ENCODE results near the gene ESPN. TPM values are rescaled to one million over a fixed set of nuclear protein-coding genes. Genes with fewer than 3 reads are reported as not detected.
A peak's percentile ranks its signal among the peaks of the same experiment; 100 is the strongest.
"Not testable (repeated sequence)": the region's sequence is repeated elsewhere in the genome, so short reads cannot be mapped to it uniquely, and the experiment has no call there.

The ESPN gene
- total RNA-seq, 1 experiment from 2014 or later, result 53.1 TPM

DNA sequence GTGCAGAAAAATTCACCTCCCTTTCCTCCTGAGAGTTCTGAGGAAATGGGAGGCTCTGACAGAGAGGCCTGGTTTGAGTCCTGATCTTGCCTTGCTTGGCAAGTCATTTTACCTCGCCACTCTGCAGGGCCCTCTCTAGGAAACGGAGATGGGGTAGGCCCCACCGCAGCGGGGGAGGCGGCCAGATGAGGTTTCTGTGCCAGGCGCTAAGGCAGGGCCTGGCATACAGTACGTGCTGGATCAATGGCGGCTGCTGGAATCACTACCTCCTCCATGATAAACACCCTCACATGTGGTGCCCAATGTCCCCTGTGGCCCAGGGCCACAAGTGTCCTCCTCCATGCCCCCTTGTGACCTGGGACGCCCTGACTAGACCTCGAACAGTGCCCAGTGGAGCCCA lies 67.4 kb downstream of the ESPN start:
- H3K23me2 ChIP-seq (ENCODE audit: insufficient read length, low read depth, low read length, poor library complexity, severe bottlenecking), result peaks cover 18% of the 10 kb centered on the region
- H3K27ac ChIP-seq (ENCODE audit: insufficient read length, low read depth, low read length), result no peak overlapping the region
- H2BK15ac ChIP-seq (ENCODE audit: low read depth, low read length), result no peak overlapping the region
- no peak overlapping the region for H3K4me2 ChIP-seq (ENCODE audit: insufficient read depth, insufficient read length, low read length)
- H3K9me3 Mint-ChIP-seq, result no peaks in the 10 kb centered on the region
- no peak overlapping the region for H3K14ac ChIP-seq (ENCODE audit: insufficient read depth, low read length)
- H3K9me3 ChIP-seq (ENCODE audit: control insufficient read depth, low read depth, low read length), result no peaks in the 10 kb centered on the region
- H4K5ac ChIP-seq (ENCODE audit: insufficient read length, low read depth, low read length), result no peak overlapping the region
- no peaks in the 10 kb centered on the region for H3K27me3 ChIP-seq (ENCODE audit: insufficient read depth, low read length)
- TF ChIP-seq, protein P1, sequence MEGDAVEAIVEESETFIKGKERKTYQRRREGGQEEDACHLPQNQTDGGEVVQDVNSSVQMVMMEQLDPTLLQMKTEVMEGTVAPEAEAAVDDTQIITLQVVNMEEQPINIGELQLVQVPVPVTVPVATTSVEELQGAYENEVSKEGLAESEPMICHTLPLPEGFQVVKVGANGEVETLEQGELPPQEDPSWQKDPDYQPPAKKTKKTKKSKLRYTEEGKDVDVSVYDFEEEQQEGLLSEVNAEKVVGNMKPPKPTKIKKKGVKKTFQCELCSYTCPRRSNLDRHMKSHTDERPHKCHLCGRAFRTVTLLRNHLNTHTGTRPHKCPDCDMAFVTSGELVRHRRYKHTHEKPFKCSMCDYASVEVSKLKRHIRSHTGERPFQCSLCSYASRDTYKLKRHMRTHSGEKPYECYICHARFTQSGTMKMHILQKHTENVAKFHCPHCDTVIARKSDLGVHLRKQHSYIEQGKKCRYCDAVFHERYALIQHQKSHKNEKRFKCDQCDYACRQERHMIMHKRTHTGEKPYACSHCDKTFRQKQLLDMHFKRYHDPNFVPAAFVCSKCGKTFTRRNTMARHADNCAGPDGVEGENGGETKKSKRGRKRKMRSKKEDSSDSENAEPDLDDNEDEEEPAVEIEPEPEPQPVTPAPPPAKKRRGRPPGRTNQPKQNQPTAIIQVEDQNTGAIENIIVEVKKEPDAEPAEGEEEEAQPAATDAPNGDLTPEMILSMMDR (conservative IDR thresholded peaks at IDR 0.05), result no peak
- H3K23ac ChIP-seq (ENCODE audit: insufficient read length, low read depth, low read length), result no peak overlapping the region
- peak overlapping the region; percentile 76 to 83; a peak in 3 of 5 replicates for H3K4me3 Mint-ChIP-seq
- H3K9ac ChIP-seq (ENCODE audit: extremely low read depth, insufficient read length, low read length), result no peak overlapping the region
- H3K79me1 ChIP-seq (ENCODE audit: insufficient read depth, low read depth, low read length, poor library complexity, severe bottlenecking), result no peaks in the 10 kb centered on the region
- H3T11ph ChIP-seq (ENCODE audit: low read length), result no peak overlapping the region
- no peak overlapping the region for H4K91ac ChIP-seq (ENCODE audit: insufficient read length, low read depth, low read length)
- H3K56ac ChIP-seq (ENCODE audit: insufficient read length, low read depth, low read length), result no peak overlapping the region
- WGBS (ENCODE audit: extremely low coverage, insufficient read length, low lambda C conversion rate), result no CpG with 5 or more reads among the region's 10 CpGs
- H4K8ac ChIP-seq (replicated peaks; ENCODE audit: insufficient read length, low read depth, low read length), result no peak overlapping the region
- H2BK12ac ChIP-seq (ENCODE audit: insufficient read length, low read depth, low read length), result no peak overlapping the region
- no peak overlapping the region for H2BK120ac ChIP-seq (ENCODE audit: low read depth, low read length, poor library complexity, severe bottlenecking)
- no peaks in the 10 kb centered on the region for H4K20me1 ChIP-seq (ENCODE audit: control insufficient read depth, insufficient read depth, insufficient read length)
- peak overlapping the region in 1 of 3 experiments; percentile 95; a peak in 1 of 7 replicates for H3K27ac Mint-ChIP-seq
- no peak overlapping the region for H2BK5ac ChIP-seq (ENCODE audit: insufficient read length, low read length)
- H2AK5ac ChIP-seq (ENCODE audit: insufficient read length, low read length), result no peak overlapping the region
- H3K79me2 ChIP-seq (ENCODE audit: insufficient read depth, low read length), result no peaks in the 10 kb centered on the region
- peaks cover 19 to 24% of the 10 kb centered on the region in 2 experiments for H3K4me1 Mint-ChIP-seq
- H3K4me1 ChIP-seq (ENCODE audit: insufficient read depth, low read length), result peaks cover 4% of the 10 kb centered on the region; the same call in 1 of the 2 replicates
- no peak overlapping the region for H2BK20ac ChIP-seq (ENCODE audit: low read depth, low read length, poor library complexity, severe bottlenecking)
- no peak overlapping the region for H3K18ac ChIP-seq (ENCODE audit: insufficient read length, low read depth, low read length)
- no peak overlapping the region for H3K4ac ChIP-seq (ENCODE audit: low read depth, low read length)
- H2AFZ ChIP-seq (ENCODE audit: low read length), result no peak overlapping the region
- H3K36me3 Mint-ChIP-seq (ENCODE audit: insufficient read depth in 1 of 3, low read depth in 3 of 3), result peaks cover 0 to 4% (median 0%) of the 10 kb centered on the region in 3 experiments; a peak in 1 of 7 replicates
- peaks cover 12% of the 10 kb centered on the region for H3K27me3 Mint-ChIP-seq (ENCODE audit: low read depth)
- no peak for DNase-seq

DNA sequence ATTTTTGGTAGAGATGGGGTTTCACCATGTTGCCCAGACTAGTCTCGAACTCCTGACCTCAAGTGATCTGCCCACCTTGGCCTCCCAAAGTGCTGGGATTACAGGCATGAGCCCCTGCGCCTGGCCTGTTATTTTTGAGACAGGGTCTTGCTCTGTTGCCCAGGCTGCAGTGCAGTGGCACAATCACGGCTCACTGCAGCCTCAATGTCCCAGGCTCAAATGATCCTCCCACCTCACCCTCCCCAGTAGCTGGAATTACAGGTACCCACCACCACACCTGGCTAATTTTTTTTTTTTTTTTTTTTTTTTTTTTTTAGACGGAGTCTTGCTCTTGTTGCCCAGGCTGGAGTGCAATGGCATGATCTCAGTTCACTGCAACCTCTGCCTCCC lies 69.3 kb downstream of the ESPN start:
- not testable (repeated sequence) for H3K23ac ChIP-seq (ENCODE audit: insufficient read length, low read depth, low read length); H4K20me1 ChIP-seq (ENCODE audit: control insufficient read depth, insufficient read depth, insufficient read length); H3K4me1 ChIP-seq (ENCODE audit: insufficient read depth, low read length); H3K9me3 ChIP-seq (ENCODE audit: control insufficient read depth, low read depth, low read length); H3K14ac ChIP-seq (ENCODE audit: insufficient read depth, low read length); H4K5ac ChIP-seq (ENCODE audit: insufficient read length, low read depth, low read length); H2BK5ac ChIP-seq (ENCODE audit: insufficient read length, low read length); H3K27ac ChIP-seq (ENCODE audit: insufficient read length, low read depth, low read length); H4K91ac ChIP-seq (ENCODE audit: insufficient read length, low read depth, low read length); H3K27me3 ChIP-seq (ENCODE audit: insufficient read depth, low read length); H2AK5ac ChIP-seq (ENCODE audit: insufficient read length, low read length); H3K9me3 Mint-ChIP-seq; DNase-seq; H2BK20ac ChIP-seq (ENCODE audit: low read depth, low read length, poor library complexity, severe bottlenecking); H4K8ac ChIP-seq (replicated peaks; ENCODE audit: insufficient read length, low read depth, low read length); H3K79me2 ChIP-seq (ENCODE audit: insufficient read depth, low read length); H2BK15ac ChIP-seq (ENCODE audit: low read depth, low read length); H2AFZ ChIP-seq (ENCODE audit: low read length); H3K27ac Mint-ChIP-seq; H3K4ac ChIP-seq (ENCODE audit: low read depth, low read length); H3K36me3 Mint-ChIP-seq (ENCODE audit: insufficient read depth in 1 of 3, low read depth in 3 of 3); H3K4me3 Mint-ChIP-seq; H3K9ac ChIP-seq (ENCODE audit: extremely low read depth, insufficient read length, low read length); H3K4me2 ChIP-seq (ENCODE audit: insufficient read depth, insufficient read length, low read length); H3K56ac ChIP-seq (ENCODE audit: insufficient read length, low read depth, low read length); H3K79me1 ChIP-seq (ENCODE audit: insufficient read depth, low read depth, low read length, poor library complexity, severe bottlenecking); H3T11ph ChIP-seq (ENCODE audit: low read length); H2BK12ac ChIP-seq (ENCODE audit: insufficient read length, low read depth, low read length); H3K18ac ChIP-seq (ENCODE audit: insufficient read length, low read depth, low read length); H2BK120ac ChIP-seq (ENCODE audit: low read depth, low read length, poor library complexity, severe bottlenecking)
- WGBS (ENCODE audit: extremely low coverage, insufficient read length, low lambda C conversion rate), result no CpG with 5 or more reads among the region's 4 CpGs
- H3K27me3 Mint-ChIP-seq (ENCODE audit: low read depth), result peaks cover 19% of the 10 kb centered on the region
- H3K4me1 Mint-ChIP-seq, result peaks cover 24 to 27% of the 10 kb centered on the region in 2 experiments
- peaks cover 22% of the 10 kb centered on the region for H3K23me2 ChIP-seq (ENCODE audit: insufficient read length, low read depth, low read length, poor library complexity, severe bottlenecking)
